Gastrocnemius medialis (tissue), 4 donors: ENCODE results near the gene HIVEP3. TPM values are rescaled to one million over a fixed set of nuclear protein-coding genes. Genes with fewer than 3 reads are reported as not detected.
A peak's percentile ranks its signal among the peaks of the same experiment; 100 is the strongest.

Experiments
- ATAC-seq, 2 donors: fragments of 150-250 bp; one replicate each; pipeline ENCODE4 v1.9.1; 2016
- DNase-seq, 2 donors: peaks; one replicate each; pipeline ENCODE4 v3.0.0-alpha.2; 2019
- H3K27ac ChIP-seq, 4 donors: fragments of 200-600 bp; sonication (generic); 1 replicate in 1 of 4; 2 replicates in 3 of 4; pipeline ENCODE4 v1.5.1; 2016 to 2018; ENCODE audit warnings: mild to moderate bottlenecking in 2 of 4, moderate library complexity in 1 of 4
- H3K27me3 ChIP-seq, 3 donors: fragments of 200-600 bp; sonication (generic) in 2 of 3; 1 replicate in 1 of 3; 2 replicates in 2 of 3; pipeline versions ENCODE4 v1.5.1 to v1.6.0; 2016 to 2019; ENCODE audit warnings: mild to moderate bottlenecking in 1 of 3, moderate library complexity in 1 of 3
- H3K36me3 ChIP-seq, 2 donors: fragments of 200-600 bp; sonication (generic) in 1 of 2; one replicate each; pipeline ENCODE4 v1.5.1; 2017 to 2018
- H3K4me1 ChIP-seq, 2 donors: fragments of 200-600 bp; sonication (generic) in 1 of 2; one replicate each; pipeline ENCODE4 v1.5.1; 2016 to 2017; ENCODE audit warnings: mild to moderate bottlenecking in 2 of 2
- H3K4me3 ChIP-seq, 4 donors: fragments of 200-600 bp; sonication (generic) in 3 of 4; 1 replicate in 1 of 4; 2 replicates in 3 of 4; pipeline ENCODE4 v1.5.1; 2016 to 2019; ENCODE audit warnings: mild to moderate bottlenecking in 2 of 4
- H3K9me3 ChIP-seq, 3 donors: fragments of 200-600 bp; sonication (generic) in 2 of 3; 1 replicate in 1 of 3; 2 replicates in 2 of 3; pipeline ENCODE4 v1.5.1; 2016 to 2019
- POLR2A ChIP-seq, 2 donors: fragments of 450-650 bp; IDR thresholded peaks; one replicate each; pipeline ENCODE4 v1.6.1; 2017; ENCODE audit warnings: antibody characterized with exemption in 2 of 2, mild to moderate bottlenecking in 2 of 2, moderate library complexity in 2 of 2
- in situ Hi-C, 4 donors: fragments of 200-750 bp; cut with MboI; loops; one replicate each; pipeline versions ENCODE4 v1.15.0 to v1.8.0; 2017; ENCODE audit warnings: low sequenced_read_pairs in 4 of 4
- intact Hi-C: fragments of 100-400 bp; cut with DNase I; formaldehyde crosslinking; loops from one replicate; pipeline ENCODE4 v1.15.1; 2023; ENCODE audit warnings: low total_unique reads
- total RNA-seq, 4 donors: library from RNA; depleted of rRNA; stranded (reverse); fragments of >200 nt; gene quantifications; one replicate each; pipeline versions ENCODE4 v1.1.0 to v1.2.3, GENCODE V29; 2016
- TF ChIP-seq, protein P1 (sequence below), 5 experiments: fragments of 450-650 bp in 3 of 5; fragments of 200-600 bp in 2 of 5; sonication (generic) in 2 of 5; IDR thresholded peaks in 4 of 5; conservative IDR thresholded peaks in 1 of 5; 1 replicate in 4 of 5; 2 replicates in 1 of 5; pipeline ENCODE4 v1.5.1; 2016 to 2019; ENCODE audit warnings: antibody characterized with exemption in 5 of 5, mild to moderate bottlenecking in 3 of 5, moderate library complexity in 3 of 5

The HIVEP3 gene
- total RNA-seq, 4 donors from 2014 or later = 0.80 to 1.8 (median 1.3) TPM

DNA sequence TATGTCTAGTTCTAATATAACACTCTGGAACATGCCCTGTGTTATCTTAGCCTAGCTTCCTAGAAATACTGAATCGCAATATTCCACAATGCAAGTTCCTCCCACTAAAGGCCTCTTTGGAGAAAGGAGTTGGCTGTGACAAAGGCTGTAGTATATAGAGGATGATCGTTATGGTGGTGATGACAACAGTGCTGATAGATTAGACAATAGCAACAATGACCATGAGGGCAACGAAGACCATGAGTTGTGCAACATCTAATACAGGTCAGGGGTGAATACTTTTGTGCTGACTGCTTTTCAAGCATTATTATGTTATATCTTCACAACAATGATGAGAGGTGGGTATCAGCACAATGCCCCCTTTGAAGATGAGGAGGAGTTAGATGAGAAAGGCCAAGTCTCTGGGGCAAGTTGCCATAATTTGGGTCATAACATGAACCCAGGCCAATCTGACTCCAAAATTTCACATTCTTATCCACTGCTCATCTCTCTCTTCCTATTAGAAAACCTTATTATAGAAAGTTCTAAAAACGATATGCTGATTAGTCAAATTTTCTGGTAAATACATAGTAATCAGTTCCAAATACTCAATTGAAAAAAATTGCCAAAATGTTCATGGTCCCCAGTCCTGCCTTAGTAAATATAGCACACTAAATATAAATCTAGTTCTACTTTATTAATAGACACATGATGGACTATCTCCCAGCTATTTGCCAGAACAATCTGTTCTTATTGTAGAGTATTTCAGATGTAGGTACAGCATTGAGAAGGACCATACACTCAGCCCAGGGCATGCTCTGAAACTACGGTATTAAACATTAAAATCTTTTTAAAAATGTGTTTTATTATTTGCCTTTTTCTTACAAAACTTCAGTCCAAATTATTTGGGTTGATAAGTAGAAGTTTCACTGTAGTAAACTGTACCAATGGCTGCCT lies 37.5 kb downstream of the HIVEP3 start:
- in situ Hi-C loops = no loop called here
- H3K36me3 ChIP-seq = no peaks in the 10 kb centered on the region
- H3K4me1 ChIP-seq = peaks cover 59 to 61% of the 10 kb centered on the region in 2 donors
- peak; percentile 81 to 93 for ATAC-seq
- H3K9me3 ChIP-seq = no peaks in the 10 kb centered on the region
- peak overlapping the region in 1 of 4 donors; percentile 20 for H3K4me3 ChIP-seq
- H3K27me3 ChIP-seq = no peaks in the 10 kb centered on the region
- TF ChIP-seq, protein P1, sequence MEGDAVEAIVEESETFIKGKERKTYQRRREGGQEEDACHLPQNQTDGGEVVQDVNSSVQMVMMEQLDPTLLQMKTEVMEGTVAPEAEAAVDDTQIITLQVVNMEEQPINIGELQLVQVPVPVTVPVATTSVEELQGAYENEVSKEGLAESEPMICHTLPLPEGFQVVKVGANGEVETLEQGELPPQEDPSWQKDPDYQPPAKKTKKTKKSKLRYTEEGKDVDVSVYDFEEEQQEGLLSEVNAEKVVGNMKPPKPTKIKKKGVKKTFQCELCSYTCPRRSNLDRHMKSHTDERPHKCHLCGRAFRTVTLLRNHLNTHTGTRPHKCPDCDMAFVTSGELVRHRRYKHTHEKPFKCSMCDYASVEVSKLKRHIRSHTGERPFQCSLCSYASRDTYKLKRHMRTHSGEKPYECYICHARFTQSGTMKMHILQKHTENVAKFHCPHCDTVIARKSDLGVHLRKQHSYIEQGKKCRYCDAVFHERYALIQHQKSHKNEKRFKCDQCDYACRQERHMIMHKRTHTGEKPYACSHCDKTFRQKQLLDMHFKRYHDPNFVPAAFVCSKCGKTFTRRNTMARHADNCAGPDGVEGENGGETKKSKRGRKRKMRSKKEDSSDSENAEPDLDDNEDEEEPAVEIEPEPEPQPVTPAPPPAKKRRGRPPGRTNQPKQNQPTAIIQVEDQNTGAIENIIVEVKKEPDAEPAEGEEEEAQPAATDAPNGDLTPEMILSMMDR (IDR thresholded peaks at IDR 0.05 in 4 of 5, conservative IDR thresholded peaks at IDR 0.05 in 1 of 5) = no peak
- TF ChIP-seq POLR2A (IDR thresholded peaks at IDR 0.05) = peak; percentile 23 to 66
- DNase-seq = no peak
- peak overlapping the region; percentile 78 to 83 (median 80) for H3K27ac ChIP-seq
- intact Hi-C loops = no loop called here

DNA sequence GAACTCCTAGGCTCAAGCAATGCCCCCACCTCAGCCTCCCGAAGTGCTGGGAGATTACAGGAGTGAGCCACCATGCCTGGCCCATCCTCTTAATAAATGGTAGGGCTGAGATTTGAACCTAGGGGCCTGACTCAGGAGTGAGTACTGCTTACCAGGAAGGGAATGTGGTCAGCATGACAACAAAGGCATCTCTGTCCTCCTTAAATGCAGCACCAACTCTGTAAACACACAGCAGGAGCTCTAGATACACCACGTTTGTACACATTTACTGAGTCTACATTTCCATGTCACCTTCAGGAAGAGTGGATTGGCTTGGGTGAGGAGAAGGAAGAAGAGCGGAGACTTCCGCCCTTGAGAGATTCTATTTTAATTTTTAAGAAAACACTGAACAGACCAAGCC lies 38.5 kb downstream of the HIVEP3 start:
- Histone ChIP-seq H3K4me1 (peaks cover 67% of the 10 kb centered on the region in 2 donors), H3K9me3 (no peaks in the 10 kb centered on the region), H3K36me3 (no peaks in the 10 kb centered on the region), H3K4me3 (no peak overlapping the region), H3K27ac (peak overlapping the region; percentile 78 to 83 (median 80)), H3K27me3 (no peaks in the 10 kb centered on the region)
- no peak for TF ChIP-seq POLR2A (IDR thresholded peaks at IDR 0.05)
- TF ChIP-seq, protein P1 (IDR thresholded peaks at IDR 0.05 in 4 of 5, conservative IDR thresholded peaks at IDR 0.05 in 1 of 5) = no peak
- in situ Hi-C loops (no loop called here), intact Hi-C loops (no loop called here)
- DNase-seq = no peak
- ATAC-seq = no peak

DNA sequence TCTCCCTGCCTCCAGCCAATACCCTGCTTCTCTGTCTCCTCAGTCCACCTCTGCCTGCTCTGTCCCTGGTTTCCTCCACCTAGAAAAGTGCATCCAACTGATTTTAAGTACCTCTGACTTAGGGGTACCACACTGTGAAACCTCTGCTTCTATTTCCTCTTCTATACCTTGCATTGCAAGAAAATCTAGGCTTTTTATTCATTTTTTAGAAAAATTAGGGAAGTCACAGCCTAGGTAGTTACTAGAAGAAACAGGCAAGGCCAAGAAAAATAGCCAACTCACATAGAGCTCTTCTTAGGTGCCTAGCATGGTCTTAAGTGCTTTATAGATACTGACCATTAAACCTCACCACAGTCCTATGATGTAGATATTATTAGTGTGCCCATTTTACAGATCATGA lies 39.1 kb downstream of the HIVEP3 start:
- in situ Hi-C loops = no loop called here
- DNase-seq = no peak

DNA sequence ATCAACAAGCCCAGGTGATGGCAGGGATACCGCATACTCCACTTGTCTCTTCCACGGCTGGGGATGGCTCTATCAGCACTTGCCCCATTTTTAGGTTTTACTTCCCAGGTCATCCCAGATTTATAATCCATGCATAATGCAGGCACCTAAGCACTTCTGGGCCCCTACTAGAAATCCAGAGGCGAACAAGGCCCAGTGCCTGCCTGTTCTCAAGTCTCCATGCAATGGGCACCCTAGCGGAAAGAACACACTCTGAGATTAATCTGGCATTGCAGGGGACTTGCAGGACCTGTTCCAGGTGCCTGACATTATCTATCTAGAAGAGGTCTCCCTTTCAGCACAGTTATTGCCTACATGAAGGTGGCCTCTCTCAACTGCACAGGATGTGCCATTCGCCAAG lies 39.8 kb downstream of the HIVEP3 start:
- Histone ChIP-seq H3K27ac (no peak overlapping the region), H3K36me3 (no peaks in the 10 kb centered on the region), H3K4me1 (peaks cover 65 to 66% of the 10 kb centered on the region in 2 donors), H3K9me3 (no peaks in the 10 kb centered on the region), H3K4me3 (no peak overlapping the region), H3K27me3 (no peaks in the 10 kb centered on the region)
- in situ Hi-C loops = no loop called here
- TF ChIP-seq, protein P1 (IDR thresholded peaks at IDR 0.05 in 4 of 5, conservative IDR thresholded peaks at IDR 0.05 in 1 of 5) = no peak
- no peak for TF ChIP-seq POLR2A (IDR thresholded peaks at IDR 0.05)
- DNase-seq (no peak), ATAC-seq (no peak)
- intact Hi-C loops = loop anchor here (5.0 kb wide), 1 partner anchor 67 kb away; no protein-coding TSS in a partner anchor

More for the DNA sequence above, 39.1 kb downstream of the HIVEP3 start:
- no peak for ATAC-seq
- intact Hi-C loops = loop anchor here (5.0 kb wide), 1 partner anchor 67 kb away; no protein-coding TSS in a partner anchor
- Histone ChIP-seq H3K9me3 (no peaks in the 10 kb centered on the region), H3K4me3 (no peak overlapping the region), H3K36me3 (no peaks in the 10 kb centered on the region), H3K27me3 (no peaks in the 10 kb centered on the region), H3K4me1 (peaks cover 65 to 67% of the 10 kb centered on the region in 2 donors), H3K27ac (peak overlapping the region in 1 of 4 donors; percentile 83)
- TF ChIP-seq, protein P1 (IDR thresholded peaks at IDR 0.05 in 4 of 5, conservative IDR thresholded peaks at IDR 0.05 in 1 of 5) = no peak
- no peak for TF ChIP-seq POLR2A (IDR thresholded peaks at IDR 0.05)
